ENCODE data around the gene PRKCQ. TPM values are rescaled to one million over a fixed set of nuclear protein-coding genes. Genes with fewer than 3 reads are reported as not detected.

PRKCQ gene
- total RNA-seq, 3 donors from 2014 or later: 0.64 to 1.8 (median 0.98) TPM

DNA sequence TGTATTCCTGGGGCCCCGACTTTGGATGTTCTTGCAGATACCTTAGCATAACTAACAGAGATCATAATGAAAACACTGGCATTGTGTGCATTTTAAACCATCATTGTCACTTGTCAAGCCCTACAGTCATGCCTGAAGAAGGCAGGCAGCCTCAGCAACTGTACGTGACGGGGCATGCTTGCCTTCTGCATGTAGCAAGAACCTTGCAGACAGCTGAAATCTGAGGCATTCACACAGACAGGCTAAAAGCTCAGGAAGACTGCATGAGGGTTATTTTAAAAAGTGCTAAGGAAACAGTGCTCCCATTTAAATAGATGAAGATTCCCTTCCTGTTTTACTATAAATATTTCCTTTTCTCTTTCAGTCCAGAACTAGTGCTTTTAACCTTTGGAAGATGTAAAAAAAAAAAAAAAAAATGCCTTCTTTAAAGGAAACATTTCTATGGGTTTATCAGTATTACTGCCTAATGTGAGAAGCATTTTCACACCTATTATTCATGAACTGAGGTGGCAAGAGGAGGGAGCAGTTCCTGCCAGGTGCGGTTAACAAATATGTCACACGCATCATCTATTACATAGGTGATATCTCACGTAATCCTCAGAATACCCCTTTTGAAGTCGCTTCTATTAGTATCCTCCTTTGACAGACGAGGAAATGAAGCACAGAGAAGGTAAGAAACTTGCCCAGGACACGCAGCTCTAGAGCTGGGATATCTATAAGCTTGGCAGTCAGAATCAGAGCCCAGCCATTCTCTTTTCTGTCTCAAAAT, 88.1 kb downstream of the PRKCQ start:
- intact Hi-C loops (cut with DNase I; ENCODE audit: low total_unique reads): no loop called here
- no peak for DNase-seq (ENCODE audit: low spot score in 2 of 2)
- H3K4me1 ChIP-seq: no peaks in the 10 kb centered on the region
- H3K36me3 ChIP-seq: no peaks in the 10 kb centered on the region
- H3K4me3 ChIP-seq: no peak overlapping the region
- no peak overlapping the region for H3K27ac ChIP-seq
- no peaks in the 10 kb centered on the region for H3K27me3 ChIP-seq
- no peak for TF ChIP-seq POLR2A (IDR thresholded peaks at IDR 0.05)
- no peak for TF ChIP-seq POLR2AphosphoS5 (IDR thresholded peaks at IDR 0.05)
- TF ChIP-seq CTCF (IDR thresholded peaks at IDR 0.05): no peak
- H3K9me3 ChIP-seq: no peaks in the 10 kb centered on the region

DNA sequence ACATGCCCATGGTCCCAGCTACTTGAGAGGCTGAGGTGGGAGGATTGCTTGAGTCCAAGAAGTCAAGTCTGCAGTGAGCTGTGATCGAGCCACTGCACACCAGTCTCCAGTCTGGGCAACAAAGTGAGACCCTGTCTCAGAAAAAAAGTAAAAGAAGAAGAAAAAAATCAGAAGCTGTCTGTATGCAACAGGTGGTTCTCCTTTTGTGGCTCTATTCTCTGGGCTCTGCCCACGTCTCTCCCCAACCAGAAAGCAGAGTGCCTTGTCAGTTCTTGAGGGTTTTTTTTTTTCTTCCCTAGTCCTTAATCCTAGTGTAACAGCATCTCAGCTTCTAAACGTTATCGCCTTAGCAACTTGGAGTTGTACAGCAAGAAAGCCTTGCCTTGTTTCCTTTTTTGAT, 89.5 kb downstream of the PRKCQ start:
- Histone ChIP-seq H3K4me3 (no peak overlapping the region), H3K27ac (no peak overlapping the region), H3K36me3 (no peaks in the 10 kb centered on the region), H3K9me3 (no peaks in the 10 kb centered on the region), H3K27me3 (no peaks in the 10 kb centered on the region), H3K4me1 (no peaks in the 10 kb centered on the region)
- no peak for TF ChIP-seq POLR2AphosphoS5 (IDR thresholded peaks at IDR 0.05)
- no peak for TF ChIP-seq CTCF (IDR thresholded peaks at IDR 0.05)
- no peak for TF ChIP-seq POLR2A (IDR thresholded peaks at IDR 0.05)
- intact Hi-C loops (cut with DNase I; ENCODE audit: low total_unique reads): no loop called here
- no peak for DNase-seq (ENCODE audit: low spot score in 2 of 2)

DNA sequence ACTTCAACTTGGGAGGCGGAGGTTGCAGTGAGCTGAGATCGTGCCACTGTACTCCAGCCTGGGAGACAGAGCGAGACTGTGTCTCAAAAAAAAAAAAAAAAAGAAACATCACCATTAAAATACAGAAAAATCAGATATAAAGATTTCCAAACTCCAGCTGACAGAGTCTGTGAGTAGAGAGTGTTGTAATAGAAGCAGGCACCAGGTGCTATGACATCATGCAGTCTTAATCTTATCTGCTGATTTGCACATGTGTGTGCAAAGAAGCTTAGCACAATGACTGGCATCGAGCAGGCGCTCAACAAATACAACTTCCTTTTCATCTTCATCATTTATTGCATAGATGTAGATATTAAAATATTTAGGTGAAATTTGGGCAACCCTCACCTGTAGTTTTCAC, 92.2 kb downstream of the PRKCQ start:
- Histone ChIP-seq H3K9me3 (no peaks in the 10 kb centered on the region), H3K36me3 (no peaks in the 10 kb centered on the region), H3K27ac (no peak overlapping the region), H3K4me1 (no peaks in the 10 kb centered on the region), H3K27me3 (no peaks in the 10 kb centered on the region), H3K4me3 (no peak overlapping the region)
- TF ChIP-seq CTCF (IDR thresholded peaks at IDR 0.05) (no peak), POLR2A (IDR thresholded peaks at IDR 0.05) (no peak), POLR2AphosphoS5 (IDR thresholded peaks at IDR 0.05) (no peak)
- intact Hi-C loops (cut with DNase I; ENCODE audit: low total_unique reads): no loop called here
- DNase-seq (ENCODE audit: low spot score in 2 of 2): no peak

GRCh38 chr10:6486309-6486708, 93.8 kb downstream of the PRKCQ start:
- H3K36me3 ChIP-seq: no peaks in the 10 kb centered on the region
- no peak overlapping the region for H3K27ac ChIP-seq
- no peak overlapping the region for H3K4me3 ChIP-seq
- no peak for DNase-seq (ENCODE audit: low spot score in 2 of 2)
- H3K4me1 ChIP-seq: no peaks in the 10 kb centered on the region
- intact Hi-C loops (cut with DNase I; ENCODE audit: low total_unique reads): no loop called here
- no peak for TF ChIP-seq POLR2AphosphoS5 (IDR thresholded peaks at IDR 0.05)
- TF ChIP-seq CTCF (IDR thresholded peaks at IDR 0.05): no peak
- no peaks in the 10 kb centered on the region for H3K27me3 ChIP-seq
- H3K9me3 ChIP-seq: no peaks in the 10 kb centered on the region

DNA sequence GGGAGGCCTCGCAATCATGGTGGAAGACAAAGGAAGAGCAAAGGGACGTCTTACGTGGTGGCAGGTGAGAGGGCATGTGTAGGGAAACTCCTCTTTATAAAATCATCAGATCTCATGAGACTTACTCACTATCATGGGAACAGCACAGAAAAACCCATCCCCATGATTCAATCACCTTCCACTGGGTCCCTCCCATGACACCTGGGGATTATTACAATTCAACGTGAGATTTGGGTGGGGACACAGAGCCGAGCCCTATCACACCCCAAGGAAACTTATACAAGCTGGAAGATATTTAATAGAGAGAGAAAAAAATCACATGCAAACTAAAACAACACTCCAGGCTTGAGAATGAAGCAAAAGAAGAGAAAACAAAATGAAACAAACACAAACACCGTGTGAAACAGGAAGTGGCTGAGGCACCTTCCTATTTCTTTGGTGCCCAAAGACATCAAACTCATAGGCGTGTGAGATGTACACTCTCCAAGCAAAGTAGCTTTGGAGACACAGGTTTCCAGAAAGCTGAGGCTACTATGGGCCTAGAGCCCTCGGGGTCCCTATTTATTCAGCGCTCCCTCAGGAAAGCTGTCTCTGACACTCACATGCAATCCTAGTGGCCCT, 97.2 kb downstream of the PRKCQ start:
- H3K36me3 ChIP-seq: no peaks in the 10 kb centered on the region
- H3K27me3 ChIP-seq: no peaks in the 10 kb centered on the region
- no peak overlapping the region for H3K27ac ChIP-seq
- no peak overlapping the region for H3K4me3 ChIP-seq
- TF ChIP-seq POLR2AphosphoS5 (IDR thresholded peaks at IDR 0.05) (no peak), POLR2A (IDR thresholded peaks at IDR 0.05) (no peak), CTCF (IDR thresholded peaks at IDR 0.05) (no peak)
- no peaks in the 10 kb centered on the region for H3K4me1 ChIP-seq
- no peak for DNase-seq (ENCODE audit: low spot score in 2 of 2)
- intact Hi-C loops (cut with DNase I; ENCODE audit: low total_unique reads): no loop called here
- no peaks in the 10 kb centered on the region for H3K9me3 ChIP-seq

All from breast epithelium (tissue), 4 donors.